ENCODE measurements around the gene ARHGEF1.

DNA sequence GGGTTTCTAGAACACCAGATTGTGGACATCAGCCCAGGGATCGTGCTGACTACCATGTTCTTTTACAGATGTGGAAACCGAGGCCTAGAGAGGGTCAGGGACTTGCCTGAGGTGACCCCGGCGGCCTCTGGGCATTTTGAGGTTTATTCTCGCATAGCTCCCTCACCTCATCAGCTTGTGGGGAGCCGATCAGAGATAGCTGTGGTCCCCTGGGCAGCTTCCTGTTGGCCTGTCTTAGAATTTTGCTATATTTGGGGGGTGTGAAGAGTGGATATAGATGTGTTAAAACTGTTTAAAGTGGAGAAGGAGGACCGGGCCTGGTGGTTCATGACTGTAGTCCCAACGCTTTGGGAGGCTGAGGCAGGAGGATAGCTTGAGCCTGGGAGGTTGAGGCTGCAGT, 6.9 kb downstream of the ARHGEF1 start:
- TF ChIP-seq POLR2A (IDR thresholded peaks at IDR 0.05; ENCODE audit: low read depth, low read length): no peak
- no peak for TF ChIP-seq TAF1 (IDR thresholded peaks at IDR 0.05; ENCODE audit: borderline replicate concordance, low read depth, low read length)
